Activated effector memory CD4-positive, alpha-beta T cell treated with Interleukin-2 at 50 U/mL for 16 hours (primary cell): ENCODE measurements around the gene LRMDA.

Experiments used
- DNase-seq: peaks from one replicate; pipeline ENCODE4 v3.0.0-alpha.2; 2020

LRMDA gene

GRCh38 chr10:75857269-75857846, 425.9 kb downstream of the LRMDA start:
- no peak for DNase-seq

GRCh38 chr10:75857896-75858295, 426.5 kb downstream of the LRMDA start:
- DNase-seq, result no peak

GRCh38 chr10:75858339-75858738, 426.9 kb downstream of the LRMDA start:
- no peak for DNase-seq

- DNase-seq, result no peak
Measured at GRCh38 chr10:75859141-75859540, 427.7 kb downstream of the LRMDA start.

- DNase-seq, result no peak
Measured at GRCh38 chr10:75860009-75860408, 428.6 kb downstream of the LRMDA start.

GRCh38 chr10:75861582-75861981, 430.2 kb downstream of the LRMDA start:
- no peak for DNase-seq

GRCh38 chr10:75862935-75863334, 431.5 kb downstream of the LRMDA start:
- DNase-seq, result no peak

GRCh38 chr10:75864717-75865116, 433.3 kb downstream of the LRMDA start:
- no peak for DNase-seq

- DNase-seq, result no peak
Measured at GRCh38 chr10:75865413-75866299, 434.2 kb downstream of the LRMDA start.

- DNase-seq, result no peak
Measured at GRCh38 chr10:75866300-75866625, 434.8 kb downstream of the LRMDA start.

- no peak for DNase-seq
Measured at GRCh38 chr10:75866731-75867130, 435.3 kb downstream of the LRMDA start.

GRCh38 chr10:75868574-75868973, 437.1 kb downstream of the LRMDA start:
- DNase-seq, result no peak

GRCh38 chr10:75870039-75870645, 438.7 kb downstream of the LRMDA start:
- no peak for DNase-seq

- no peak for DNase-seq
Measured at GRCh38 chr10:75875740-75876139, 444.3 kb downstream of the LRMDA start.

GRCh38 chr10:75876710-75877109, 445.3 kb downstream of the LRMDA start:
- no peak for DNase-seq

GRCh38 chr10:75877877-75878276, 446.5 kb downstream of the LRMDA start:
- DNase-seq, result no peak

GRCh38 chr10:75878586-75878985, 447.2 kb downstream of the LRMDA start:
- no peak for DNase-seq

GRCh38 chr10:75880031-75880775, 448.8 kb downstream of the LRMDA start:
- no peak for DNase-seq

GRCh38 chr10:75883081-75884072, 452.0 kb downstream of the LRMDA start:
- no peak for DNase-seq

- DNase-seq, result no peak
Measured at GRCh38 chr10:75884808-75885207, 453.4 kb downstream of the LRMDA start.

GRCh38 chr10:75887369-75887768, 455.9 kb downstream of the LRMDA start:
- no peak for DNase-seq

GRCh38 chr10:75887992-75888680, 456.7 kb downstream of the LRMDA start:
- no peak for DNase-seq
